ENCODE results near the gene RUNX2.

Gene RUNX2

DNA sequence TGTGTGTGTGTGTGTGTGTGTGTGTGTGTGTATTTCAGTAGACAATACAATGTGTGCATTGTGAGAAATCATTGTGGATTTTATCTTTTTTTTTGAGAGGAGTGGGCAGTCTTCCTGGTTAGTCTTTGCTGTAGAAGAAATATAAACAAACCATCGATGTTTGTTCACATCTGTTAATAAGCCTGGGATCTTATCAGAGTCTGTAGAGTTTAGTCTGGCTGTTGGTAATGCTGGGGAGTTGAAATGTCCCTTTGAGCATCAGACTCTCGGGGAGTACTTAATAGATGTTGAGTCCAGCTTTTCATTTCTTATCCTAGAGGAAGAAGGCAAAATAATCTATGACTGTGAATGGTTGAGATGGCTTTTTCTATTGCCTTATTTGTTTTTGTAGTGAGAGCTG, 146.2 kb downstream of the RUNX2 start:
- Histone ChIP-seq H3K27me3 (replicated peaks; ENCODE audit: control insufficient read depth, insufficient read depth, low read length) (no peaks in the 10 kb centered on the region; the same call in 1 of the 2 replicates), H3K36me3 (ENCODE audit: control insufficient read depth, insufficient read depth, low read length) (no peaks in the 10 kb centered on the region), H3K4me3 (replicated peaks; ENCODE audit: low read depth, low read length) (no peak overlapping the region)
- DNase-seq (ENCODE audit: extremely low read depth, insufficient read length) = no peak
- TF ChIP-seq, protein P1, sequence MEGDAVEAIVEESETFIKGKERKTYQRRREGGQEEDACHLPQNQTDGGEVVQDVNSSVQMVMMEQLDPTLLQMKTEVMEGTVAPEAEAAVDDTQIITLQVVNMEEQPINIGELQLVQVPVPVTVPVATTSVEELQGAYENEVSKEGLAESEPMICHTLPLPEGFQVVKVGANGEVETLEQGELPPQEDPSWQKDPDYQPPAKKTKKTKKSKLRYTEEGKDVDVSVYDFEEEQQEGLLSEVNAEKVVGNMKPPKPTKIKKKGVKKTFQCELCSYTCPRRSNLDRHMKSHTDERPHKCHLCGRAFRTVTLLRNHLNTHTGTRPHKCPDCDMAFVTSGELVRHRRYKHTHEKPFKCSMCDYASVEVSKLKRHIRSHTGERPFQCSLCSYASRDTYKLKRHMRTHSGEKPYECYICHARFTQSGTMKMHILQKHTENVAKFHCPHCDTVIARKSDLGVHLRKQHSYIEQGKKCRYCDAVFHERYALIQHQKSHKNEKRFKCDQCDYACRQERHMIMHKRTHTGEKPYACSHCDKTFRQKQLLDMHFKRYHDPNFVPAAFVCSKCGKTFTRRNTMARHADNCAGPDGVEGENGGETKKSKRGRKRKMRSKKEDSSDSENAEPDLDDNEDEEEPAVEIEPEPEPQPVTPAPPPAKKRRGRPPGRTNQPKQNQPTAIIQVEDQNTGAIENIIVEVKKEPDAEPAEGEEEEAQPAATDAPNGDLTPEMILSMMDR (IDR thresholded peaks at IDR 0.05; ENCODE audit: insufficient read depth, low read length, poor library complexity, severe bottlenecking) = no peak

DNA sequence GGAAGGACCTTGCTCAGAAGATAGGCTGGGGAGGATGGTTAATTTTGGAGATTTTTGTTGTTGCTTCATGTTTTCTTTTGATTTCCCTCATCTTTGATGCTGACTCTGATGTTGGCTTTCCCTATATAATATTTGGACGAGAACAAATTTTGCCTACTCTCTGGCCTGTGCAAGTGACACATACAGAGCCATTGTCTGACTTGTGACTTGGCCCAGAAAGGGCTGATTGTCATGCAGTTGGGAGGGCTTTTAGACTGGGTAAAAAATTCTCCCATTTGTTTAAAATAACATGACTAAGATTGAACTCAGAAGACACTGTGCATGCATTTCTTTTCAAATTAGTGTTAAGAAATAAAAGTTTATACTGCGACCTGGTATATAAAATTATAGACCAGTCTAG, 148.2 kb downstream of the RUNX2 start:
- Histone ChIP-seq H3K27me3 (replicated peaks; ENCODE audit: control insufficient read depth, insufficient read depth, low read length) (no peaks in the 10 kb centered on the region; the same call in 1 of the 2 replicates), H3K36me3 (ENCODE audit: control insufficient read depth, insufficient read depth, low read length) (no peaks in the 10 kb centered on the region), H3K4me3 (replicated peaks; ENCODE audit: low read depth, low read length) (no peak overlapping the region)
- no peak for DNase-seq (ENCODE audit: extremely low read depth, insufficient read length)
- TF ChIP-seq, protein P1 (IDR thresholded peaks at IDR 0.05; ENCODE audit: insufficient read depth, low read length, poor library complexity, severe bottlenecking) = no peak

DNA sequence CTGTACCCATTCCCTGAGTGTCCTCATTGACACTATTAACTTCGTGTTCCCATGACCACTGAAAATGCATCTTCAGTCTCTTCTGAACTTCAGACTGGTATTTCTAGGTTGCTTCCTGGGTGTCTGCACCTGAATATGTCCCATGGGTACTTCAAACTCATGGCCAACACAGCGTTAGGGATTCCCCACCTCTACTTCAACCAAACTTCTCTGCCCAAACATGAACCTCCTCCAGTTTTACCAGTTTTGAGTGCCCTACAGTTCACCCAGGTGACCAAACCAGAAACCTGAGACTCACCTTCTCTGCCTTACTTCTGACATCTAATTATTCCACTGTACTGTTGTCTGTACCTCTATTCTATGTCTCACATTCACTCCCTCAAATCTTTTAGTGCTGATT, 149.1 kb downstream of the RUNX2 start:
- Histone ChIP-seq H3K36me3 (ENCODE audit: control insufficient read depth, insufficient read depth, low read length) (no peaks in the 10 kb centered on the region), H3K27me3 (replicated peaks; ENCODE audit: control insufficient read depth, insufficient read depth, low read length) (no peaks in the 10 kb centered on the region; the same call in 1 of the 2 replicates), H3K4me3 (replicated peaks; ENCODE audit: low read depth, low read length) (no peak overlapping the region)
- TF ChIP-seq, protein P1 (IDR thresholded peaks at IDR 0.05; ENCODE audit: insufficient read depth, low read length, poor library complexity, severe bottlenecking) = no peak
- no peak for DNase-seq (ENCODE audit: extremely low read depth, insufficient read length)

DNA sequence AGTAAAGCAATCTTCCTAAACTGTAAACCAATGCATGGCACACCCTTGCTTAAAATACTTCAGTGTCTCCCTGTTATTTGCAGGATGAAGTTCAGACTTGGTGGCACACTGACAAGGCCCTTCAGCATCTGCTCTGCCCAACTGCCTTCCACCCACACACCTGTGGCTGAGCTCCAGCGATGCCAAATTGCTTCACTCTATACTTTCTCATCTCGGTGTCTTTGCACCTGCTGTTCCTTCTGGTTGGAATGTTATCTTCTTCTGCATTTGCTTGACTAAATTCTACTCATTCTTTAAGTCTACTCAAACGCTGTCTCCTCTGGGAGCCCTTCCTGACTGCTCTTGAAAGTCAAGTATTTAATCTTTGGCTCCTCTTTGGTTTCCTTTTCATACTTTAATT, 149.7 kb downstream of the RUNX2 start:
- no peaks in the 10 kb centered on the region for H3K36me3 ChIP-seq (ENCODE audit: control insufficient read depth, insufficient read depth, low read length)
- H3K27me3 ChIP-seq (replicated peaks; ENCODE audit: control insufficient read depth, insufficient read depth, low read length) = no peaks in the 10 kb centered on the region; the same call in 1 of the 2 replicates
- no peak overlapping the region for H3K4me3 ChIP-seq (replicated peaks; ENCODE audit: low read depth, low read length)
- no peak for DNase-seq (ENCODE audit: extremely low read depth, insufficient read length)
- TF ChIP-seq, protein P1 (IDR thresholded peaks at IDR 0.05; ENCODE audit: insufficient read depth, low read length, poor library complexity, severe bottlenecking) = no peak

DNA sequence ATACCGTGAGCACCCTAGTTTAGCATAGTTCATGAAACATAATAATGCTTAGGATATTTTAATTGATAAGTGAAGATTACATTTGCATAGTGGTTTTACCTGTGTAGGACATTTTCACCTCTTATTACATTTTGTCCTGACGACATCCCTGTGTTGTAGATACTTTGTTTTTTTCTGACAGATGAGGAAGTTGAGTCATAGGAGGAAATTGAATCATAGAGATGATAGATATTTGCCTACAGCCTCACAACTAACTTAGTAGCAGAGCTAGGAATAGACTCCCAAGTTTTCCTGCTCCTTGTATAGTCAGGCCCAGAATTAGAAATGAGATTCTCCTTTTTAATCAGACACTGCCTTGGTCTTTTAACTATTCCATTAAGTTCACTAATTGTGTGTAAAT, 150.1 kb downstream of the RUNX2 start:
- no peak for DNase-seq (ENCODE audit: extremely low read depth, insufficient read length)
- no peaks in the 10 kb centered on the region for H3K36me3 ChIP-seq (ENCODE audit: control insufficient read depth, insufficient read depth, low read length)
- TF ChIP-seq, protein P1 (IDR thresholded peaks at IDR 0.05; ENCODE audit: insufficient read depth, low read length, poor library complexity, severe bottlenecking) = no peak

More for the DNA sequence above, 150.1 kb downstream of the RUNX2 start:
- Histone ChIP-seq H3K27me3 (replicated peaks; ENCODE audit: control insufficient read depth, insufficient read depth, low read length) (no peaks in the 10 kb centered on the region; the same call in 1 of the 2 replicates), H3K4me3 (replicated peaks; ENCODE audit: low read depth, low read length) (no peak overlapping the region)
